Endothelial cell of umbilical vein (primary cell): ENCODE results near the gene SPTY2D1.

Experiments
- JUN ChIP-seq: IDR thresholded peaks from 2 replicates; pipeline ENCODE4 v1.6.1; 2011; ENCODE audit warnings: borderline replicate concordance, low read depth; ENCODE audit not compliant: insufficient read length, insufficient read depth
- MYC ChIP-seq: IDR thresholded peaks from one replicate; pipeline ENCODE4 v1.6.1; 2011; ENCODE audit warnings: mild to moderate bottlenecking, low read depth, low read length
- POLR2A ChIP-seq: IDR thresholded peaks from 2 replicates; pipeline ENCODE4 v1.6.1; 2012; ENCODE audit warnings: low read depth, mild to moderate bottlenecking, control low read depth, low read length
- POLR2AphosphoS5 ChIP-seq: IDR thresholded peaks from 2 replicates; pipeline ENCODE4 v1.6.1; 2012; ENCODE audit warnings: low read depth, mild to moderate bottlenecking, control low read depth, low read length, moderate library complexity; ENCODE audit not compliant: insufficient read depth
- TF ChIP-seq, protein P1 (sequence below), 2 donors: IDR thresholded peaks; 1 replicate in 1 of 2; 2 replicates in 1 of 2; pipeline ENCODE4 v1.5.1; 2011; ENCODE audit warnings: low read length in 2 of 2, mild to moderate bottlenecking in 2 of 2, moderate library complexity in 2 of 2, control low read depth in 1 of 2, inconsistent platforms in 1 of 2, low read depth in 1 of 2; ENCODE audit not compliant: insufficient read depth in 1 of 2; ENCODE audit errors: extremely low read depth in 1 of 2

- TF ChIP-seq, protein P1, sequence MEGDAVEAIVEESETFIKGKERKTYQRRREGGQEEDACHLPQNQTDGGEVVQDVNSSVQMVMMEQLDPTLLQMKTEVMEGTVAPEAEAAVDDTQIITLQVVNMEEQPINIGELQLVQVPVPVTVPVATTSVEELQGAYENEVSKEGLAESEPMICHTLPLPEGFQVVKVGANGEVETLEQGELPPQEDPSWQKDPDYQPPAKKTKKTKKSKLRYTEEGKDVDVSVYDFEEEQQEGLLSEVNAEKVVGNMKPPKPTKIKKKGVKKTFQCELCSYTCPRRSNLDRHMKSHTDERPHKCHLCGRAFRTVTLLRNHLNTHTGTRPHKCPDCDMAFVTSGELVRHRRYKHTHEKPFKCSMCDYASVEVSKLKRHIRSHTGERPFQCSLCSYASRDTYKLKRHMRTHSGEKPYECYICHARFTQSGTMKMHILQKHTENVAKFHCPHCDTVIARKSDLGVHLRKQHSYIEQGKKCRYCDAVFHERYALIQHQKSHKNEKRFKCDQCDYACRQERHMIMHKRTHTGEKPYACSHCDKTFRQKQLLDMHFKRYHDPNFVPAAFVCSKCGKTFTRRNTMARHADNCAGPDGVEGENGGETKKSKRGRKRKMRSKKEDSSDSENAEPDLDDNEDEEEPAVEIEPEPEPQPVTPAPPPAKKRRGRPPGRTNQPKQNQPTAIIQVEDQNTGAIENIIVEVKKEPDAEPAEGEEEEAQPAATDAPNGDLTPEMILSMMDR (IDR thresholded peaks at IDR 0.05; ENCODE audit: extremely low read depth in 1 of 2, insufficient read depth in 1 of 2, low read depth in 1 of 2, low read length in 2 of 2) = no peak
- TF ChIP-seq POLR2AphosphoS5 (no peak), POLR2A (no peak), MYC (no peak), JUN (no peak)
These were observed 34.0 kb upstream of the SPTY2D1 start for GRCh38 chr11:18668131-18668530.
